ENCODE results near the gene TRIM46. TPM values are rescaled to one million over a fixed set of nuclear protein-coding genes. Genes with fewer than 3 reads are reported as not detected.

Gene TRIM46
- total RNA-seq, 1 donor from 2014 or later: 0.35 TPM

DNA sequence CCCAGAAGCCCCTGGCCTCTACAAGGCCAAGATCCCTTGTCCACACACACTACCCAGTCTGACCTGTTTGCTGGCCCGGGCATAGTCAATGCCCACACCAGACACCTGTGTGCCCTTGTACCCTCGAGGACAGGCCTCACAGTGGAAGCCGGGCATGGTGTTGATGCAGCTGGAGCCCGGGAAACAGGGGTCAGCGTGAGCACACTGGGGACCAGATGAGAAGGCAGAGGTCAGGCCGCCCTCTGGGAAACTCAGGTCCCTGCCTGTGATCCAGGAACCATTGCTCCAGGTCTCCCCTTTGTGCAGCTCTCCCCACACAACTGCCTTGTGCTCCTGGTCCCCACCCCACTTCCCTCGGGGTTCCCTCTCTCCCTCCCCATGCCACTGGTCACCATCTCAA is 28.5 kb downstream of the TRIM46 start:
- intact Hi-C loops (cut with DNase I): no loop called here

DNA sequence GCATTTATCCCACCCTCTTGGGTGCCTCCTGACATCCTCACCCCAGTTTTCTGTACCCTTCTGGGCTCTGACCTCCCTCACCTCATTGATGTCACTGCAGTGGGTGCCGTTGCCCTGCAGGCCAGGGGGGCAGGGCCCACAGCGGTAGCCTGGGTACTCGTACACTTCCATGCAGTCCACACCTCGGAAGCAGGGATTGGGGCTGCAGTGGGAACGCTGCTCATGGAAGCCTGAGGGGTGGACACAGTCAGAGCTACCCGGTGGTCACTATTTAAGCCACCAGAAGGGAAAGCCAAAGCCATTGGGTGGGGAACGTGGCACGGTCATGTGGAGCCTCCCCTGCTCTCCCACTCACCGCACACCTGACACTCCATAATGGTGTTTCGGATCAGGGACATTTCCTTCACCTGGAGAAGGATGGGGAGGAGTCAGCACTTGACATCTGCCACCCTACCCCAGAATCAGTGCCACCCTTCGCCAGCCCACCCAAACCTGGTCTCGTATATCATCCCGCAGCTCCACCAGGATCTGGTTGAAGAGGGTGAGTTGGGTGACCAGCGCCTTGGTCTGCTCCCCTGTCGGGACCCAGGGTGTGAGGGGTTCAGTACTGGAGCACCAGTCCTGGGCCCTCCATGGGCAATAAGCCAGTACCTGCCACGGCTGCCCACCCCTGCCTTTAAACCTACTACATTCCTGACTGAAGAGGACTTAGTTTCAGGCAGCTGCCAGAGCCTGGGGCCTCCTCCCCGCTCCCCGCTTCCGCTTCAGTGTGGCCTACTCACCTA is 29.3 kb downstream of the TRIM46 start:
- H3K4me3 ChIP-seq: no peak overlapping the region
- peaks cover 19% of the 10 kb centered on the region for H3K36me3 ChIP-seq
- no peaks in the 10 kb centered on the region for H3K9me3 ChIP-seq
- ATAC-seq: no peak
- H3K4me1 ChIP-seq: peaks cover 15% of the 10 kb centered on the region
- no peak overlapping the region for H3K27ac ChIP-seq
- no peaks in the 10 kb centered on the region for H3K27me3 ChIP-seq (ENCODE audit: low read depth)
- TF ChIP-seq, protein P1, sequence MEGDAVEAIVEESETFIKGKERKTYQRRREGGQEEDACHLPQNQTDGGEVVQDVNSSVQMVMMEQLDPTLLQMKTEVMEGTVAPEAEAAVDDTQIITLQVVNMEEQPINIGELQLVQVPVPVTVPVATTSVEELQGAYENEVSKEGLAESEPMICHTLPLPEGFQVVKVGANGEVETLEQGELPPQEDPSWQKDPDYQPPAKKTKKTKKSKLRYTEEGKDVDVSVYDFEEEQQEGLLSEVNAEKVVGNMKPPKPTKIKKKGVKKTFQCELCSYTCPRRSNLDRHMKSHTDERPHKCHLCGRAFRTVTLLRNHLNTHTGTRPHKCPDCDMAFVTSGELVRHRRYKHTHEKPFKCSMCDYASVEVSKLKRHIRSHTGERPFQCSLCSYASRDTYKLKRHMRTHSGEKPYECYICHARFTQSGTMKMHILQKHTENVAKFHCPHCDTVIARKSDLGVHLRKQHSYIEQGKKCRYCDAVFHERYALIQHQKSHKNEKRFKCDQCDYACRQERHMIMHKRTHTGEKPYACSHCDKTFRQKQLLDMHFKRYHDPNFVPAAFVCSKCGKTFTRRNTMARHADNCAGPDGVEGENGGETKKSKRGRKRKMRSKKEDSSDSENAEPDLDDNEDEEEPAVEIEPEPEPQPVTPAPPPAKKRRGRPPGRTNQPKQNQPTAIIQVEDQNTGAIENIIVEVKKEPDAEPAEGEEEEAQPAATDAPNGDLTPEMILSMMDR (IDR thresholded peaks at IDR 0.05): no peak
- intact Hi-C loops (cut with DNase I): no loop called here
- peak; percentile 32 for DNase-seq

More for the DNA sequence above, 28.5 kb downstream of the TRIM46 start:
- H3K9me3 ChIP-seq: no peaks in the 10 kb centered on the region
- ATAC-seq (no peak), DNase-seq (peak; percentile 14)
- peaks cover 20% of the 10 kb centered on the region for H3K36me3 ChIP-seq
- peaks cover 8% of the 10 kb centered on the region for H3K4me1 ChIP-seq
- TF ChIP-seq, protein P1 (IDR thresholded peaks at IDR 0.05): no peak
- no peaks in the 10 kb centered on the region for H3K27me3 ChIP-seq (ENCODE audit: low read depth)
- H3K27ac ChIP-seq: no peak overlapping the region
- H3K4me3 ChIP-seq: no peak overlapping the region

- intact Hi-C loops (cut with DNase I): no loop called here
- no peak for DNase-seq
Observed at GRCh38 chr1:155205035-155205434, 31.4 kb downstream of the TRIM46 start.

GRCh38 chr1:155205969-155206593 is 32.4 kb downstream of the TRIM46 start:
- DNase-seq: peak; percentile 17
- Histone ChIP-seq H3K4me3 (no peak overlapping the region), H3K27ac (no peak overlapping the region), H3K4me1 (peaks cover 33% of the 10 kb centered on the region), H3K9me3 (no peaks in the 10 kb centered on the region), H3K27me3 (ENCODE audit: low read depth) (no peaks in the 10 kb centered on the region), H3K36me3 (peaks cover 8% of the 10 kb centered on the region)
- intact Hi-C loops (cut with DNase I): no loop called here
- TF ChIP-seq, protein P1 (IDR thresholded peaks at IDR 0.05): no peak
- no peak for ATAC-seq

More at GRCh38 chr1:155205035-155205434, 31.4 kb downstream of the TRIM46 start:
- no peak overlapping the region for H3K4me3 ChIP-seq
- H3K27ac ChIP-seq: no peak overlapping the region
- no peaks in the 10 kb centered on the region for H3K9me3 ChIP-seq
- ATAC-seq: no peak
- peaks cover 10% of the 10 kb centered on the region for H3K36me3 ChIP-seq
- H3K27me3 ChIP-seq (ENCODE audit: low read depth): no peaks in the 10 kb centered on the region
- TF ChIP-seq, protein P1 (IDR thresholded peaks at IDR 0.05): no peak
- peaks cover 27% of the 10 kb centered on the region for H3K4me1 ChIP-seq

DNA sequence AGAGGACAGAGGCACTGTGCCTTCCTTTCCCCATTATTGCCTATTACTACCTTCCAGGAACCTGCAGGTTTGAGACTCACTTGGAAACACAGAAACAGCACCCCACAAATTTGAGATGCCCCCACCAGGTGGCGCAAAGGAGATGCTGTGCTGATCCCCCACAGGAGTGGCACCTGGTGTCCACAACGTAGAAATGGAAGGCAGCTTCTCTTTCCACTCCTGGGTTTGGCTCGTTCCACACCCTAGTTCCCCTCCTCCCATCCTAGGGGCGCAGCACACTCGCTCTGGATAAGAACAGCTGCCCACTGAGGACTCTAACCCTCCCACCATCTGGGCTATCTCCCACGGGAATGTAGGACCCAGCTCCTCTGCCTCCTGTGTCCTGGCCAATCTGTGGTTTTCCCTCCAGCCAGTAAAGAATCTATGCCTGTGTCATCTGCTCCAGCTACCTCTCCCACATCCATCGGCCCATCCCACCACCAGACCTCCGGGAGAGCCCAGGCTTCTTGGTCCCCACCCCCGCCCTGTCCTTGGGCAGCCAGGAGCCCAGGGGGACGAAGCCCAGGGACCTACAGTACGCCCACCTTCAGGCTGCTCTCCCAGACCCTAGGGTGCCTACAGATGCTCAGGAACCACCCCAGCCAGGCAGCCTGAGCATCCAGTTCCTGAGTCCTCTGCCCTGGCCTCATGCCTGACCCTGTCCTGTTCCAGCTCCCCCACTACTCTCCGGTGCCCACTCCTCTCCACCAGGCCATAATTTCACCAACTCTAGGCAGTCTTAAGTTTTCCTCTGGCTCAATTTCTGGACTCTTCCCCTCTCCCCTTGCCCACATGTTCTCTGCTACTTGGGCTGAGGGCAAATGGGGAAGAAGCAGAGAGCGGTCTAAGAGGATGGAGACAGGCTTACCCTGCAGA is 33.5 kb downstream of the TRIM46 start:
- Histone ChIP-seq H3K36me3 (peaks cover 12% of the 10 kb centered on the region), H3K4me3 (peak overlapping the region; percentile 95), H3K27ac (peak overlapping the region; percentile 100), H3K9me3 (no peaks in the 10 kb centered on the region), H3K4me1 (peaks cover 33% of the 10 kb centered on the region), H3K27me3 (ENCODE audit: low read depth) (no peaks in the 10 kb centered on the region)
- TF ChIP-seq, protein P1 (IDR thresholded peaks at IDR 0.05): peak; percentile 85
- intact Hi-C loops (cut with DNase I): no loop called here
- ATAC-seq (peak; percentile 49 to 50), DNase-seq (peak; percentile 89)

Measured in lower lobe of right lung (tissue), 2 donors.